Measurements from ENCODE around the gene RYK.

Gene RYK

DNA sequence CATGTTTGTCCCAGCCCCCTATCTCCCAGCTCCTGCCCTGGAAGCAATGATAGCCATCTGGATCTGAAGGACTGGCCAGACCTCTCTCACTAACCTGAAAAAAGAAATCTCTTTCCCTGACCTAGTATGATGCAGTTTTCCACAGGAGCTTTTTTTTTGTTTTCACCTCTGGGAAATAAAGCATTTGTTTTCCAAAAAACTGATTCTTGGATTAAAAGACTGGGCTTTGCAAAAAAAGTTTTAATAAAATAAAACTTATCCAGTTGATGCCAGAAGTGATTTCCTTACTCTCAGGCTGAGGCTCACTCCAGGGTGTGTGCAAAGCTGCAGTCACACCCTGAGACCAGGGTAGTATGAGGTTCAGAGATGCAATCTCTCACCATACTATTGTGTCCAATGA, 104.0 kb downstream of the RYK start:
- no peak for DNase-seq

DNA sequence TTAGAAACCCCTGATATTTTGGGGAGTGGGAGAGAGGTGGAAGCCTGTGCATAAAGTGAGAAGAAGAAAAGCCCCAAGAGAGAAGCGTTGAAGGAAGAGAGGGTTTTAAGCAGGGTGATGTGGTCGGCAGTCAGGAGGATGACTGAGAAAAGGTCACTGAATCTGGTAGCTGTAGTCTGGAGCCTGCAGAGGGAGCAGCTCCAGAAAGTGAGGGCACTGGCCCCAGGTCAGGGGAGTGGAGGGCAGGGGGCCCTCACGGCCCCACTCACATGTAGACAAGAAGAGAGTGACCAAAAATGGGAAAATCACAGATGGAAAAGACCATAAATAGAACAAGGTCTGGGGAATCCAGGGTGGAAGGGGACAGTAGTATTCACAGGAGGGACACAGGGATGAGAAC, 105.5 kb downstream of the RYK start:
- DNase-seq: no peak

DNA sequence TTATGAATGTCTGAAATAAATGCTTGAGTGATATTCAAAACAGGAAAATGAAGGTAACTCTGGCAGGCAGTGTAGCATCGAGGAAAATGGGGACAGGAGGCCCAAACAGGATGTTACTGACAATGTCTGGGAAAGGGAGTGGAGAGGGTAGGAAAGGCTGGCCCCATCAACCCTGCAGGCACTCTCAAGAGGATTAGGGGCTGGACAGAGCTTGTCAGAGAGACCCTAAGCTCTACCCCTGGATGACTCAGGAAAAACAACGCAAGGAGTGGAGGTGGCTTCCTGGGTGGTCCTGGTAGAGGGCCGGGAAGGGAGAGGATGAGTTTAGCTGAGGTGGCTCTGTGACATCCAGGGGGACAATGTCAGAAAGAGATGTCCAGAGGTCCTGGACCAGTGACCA, 106.0 kb downstream of the RYK start:
- DNase-seq: no peak

DNA sequence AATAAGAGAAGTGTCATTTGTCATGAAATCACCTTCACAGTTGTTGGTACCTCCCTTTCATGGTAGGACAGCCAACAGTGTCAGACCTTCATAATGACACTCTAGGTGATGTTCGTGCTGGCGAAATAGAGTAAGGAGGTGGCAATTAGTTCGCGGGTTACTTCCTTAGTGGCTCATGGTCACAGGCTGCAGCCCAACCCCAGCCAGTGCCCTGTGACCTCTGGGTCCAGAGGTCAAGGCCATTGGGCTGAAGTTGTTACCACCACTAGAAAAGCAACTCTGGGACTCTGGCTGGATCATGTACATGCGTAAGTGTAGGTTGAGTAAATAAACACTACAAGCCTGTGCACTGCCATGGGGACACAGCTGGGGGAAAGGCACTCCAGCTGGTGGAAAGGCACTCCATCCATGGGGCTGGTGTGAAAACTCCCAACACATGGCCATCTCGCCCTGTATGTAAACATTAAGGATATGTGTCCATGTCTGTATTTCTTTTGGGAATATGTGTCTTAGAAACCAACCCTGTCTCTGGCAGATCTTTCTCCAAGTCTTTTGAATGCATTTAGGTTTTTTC, 106.7 kb downstream of the RYK start:
- DNase-seq: no peak

DNA sequence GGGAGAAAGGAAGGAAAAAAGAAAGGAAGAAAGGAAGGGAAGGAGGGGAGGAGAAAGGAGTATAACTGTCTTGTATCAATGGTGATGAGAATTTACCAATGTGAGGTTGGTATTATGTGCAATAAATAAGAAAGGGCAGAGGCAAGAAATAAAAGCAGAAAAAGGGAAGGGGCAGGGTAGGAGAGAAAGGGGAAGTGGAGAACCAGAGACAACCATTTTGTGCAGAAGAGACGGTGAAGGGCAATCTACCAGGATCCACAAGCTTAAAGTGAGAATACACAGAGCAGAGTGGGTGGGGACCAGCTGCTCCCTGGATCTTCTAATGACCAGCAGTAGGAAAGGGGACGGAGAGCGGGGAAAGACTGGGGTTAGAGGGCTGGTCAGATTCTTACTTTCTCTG, 114.1 kb downstream of the RYK start:
- DNase-seq: no peak

DNA sequence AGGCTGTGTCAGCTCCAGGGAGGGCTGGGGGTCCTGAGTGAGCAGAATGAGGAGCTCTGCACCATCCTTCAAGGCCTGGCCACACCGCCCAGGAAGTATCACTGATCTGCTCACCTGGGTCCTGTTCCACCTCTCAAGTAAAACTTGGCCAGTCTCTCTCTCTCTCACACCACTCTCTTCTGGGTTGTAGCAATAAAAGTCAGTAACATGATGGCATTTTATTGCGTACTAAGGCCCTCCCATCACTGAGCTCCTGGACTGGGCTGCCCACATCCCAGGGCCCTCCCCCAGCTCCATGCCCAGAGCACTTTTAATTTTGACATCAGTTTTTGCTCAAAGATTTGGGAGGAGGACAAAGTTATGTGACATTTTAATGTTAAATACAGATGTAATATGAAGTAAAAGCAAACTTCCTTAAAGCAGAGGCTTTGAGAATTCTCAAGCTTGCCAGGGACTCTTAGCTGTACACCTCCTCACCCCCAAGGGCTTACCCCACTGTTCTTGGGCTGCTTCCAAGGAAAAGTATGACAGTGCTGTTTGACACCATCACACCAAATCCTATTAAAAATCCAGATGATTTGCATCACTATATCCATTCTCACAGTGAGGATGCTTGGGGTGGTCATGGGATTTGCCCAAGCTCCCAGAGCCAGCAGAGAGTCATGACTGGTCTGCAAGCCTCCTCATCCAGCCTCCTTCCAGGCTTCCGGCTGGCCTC, 115.8 kb downstream of the RYK start:
- no peak for DNase-seq

DNA sequence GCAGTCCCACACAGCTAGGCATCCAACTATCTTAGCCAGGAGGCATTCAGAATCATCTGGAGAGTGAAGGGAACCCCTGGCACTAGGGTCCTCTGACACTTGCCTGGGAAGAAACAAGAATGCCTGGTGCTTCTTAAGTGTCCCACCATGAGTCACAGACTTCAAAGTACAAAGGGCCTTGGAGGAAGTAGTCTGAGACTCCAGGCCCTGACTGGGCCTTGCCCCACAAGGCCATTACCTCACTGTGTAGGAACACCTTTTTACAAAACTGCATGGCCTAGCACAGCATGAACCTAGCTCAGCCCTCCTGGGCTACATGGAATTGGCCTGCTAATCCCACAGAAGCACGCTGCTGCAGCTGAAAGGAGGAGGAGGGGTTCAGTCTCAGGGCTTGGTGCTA, 116.4 kb downstream of the RYK start:
- no peak for DNase-seq

DNA sequence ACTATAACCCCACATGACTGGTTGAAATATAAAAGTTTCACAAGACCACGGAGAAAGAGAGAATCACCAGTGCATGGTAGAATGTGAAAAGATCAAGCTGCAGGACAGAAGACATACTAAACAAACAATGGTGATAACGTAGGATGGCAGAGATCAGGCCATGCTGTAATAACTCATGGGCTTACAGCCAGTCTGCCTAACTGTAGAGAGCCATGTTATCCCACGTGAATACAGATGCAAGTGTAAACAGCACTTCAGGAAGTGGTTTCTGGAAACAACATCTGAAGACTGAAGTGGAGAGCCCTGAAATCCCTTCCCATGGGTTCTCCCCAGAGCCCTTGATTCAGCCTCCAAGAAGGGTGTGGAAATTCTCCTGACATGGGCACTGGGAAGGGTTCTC, 117.7 kb downstream of the RYK start:
- no peak for DNase-seq

DNA sequence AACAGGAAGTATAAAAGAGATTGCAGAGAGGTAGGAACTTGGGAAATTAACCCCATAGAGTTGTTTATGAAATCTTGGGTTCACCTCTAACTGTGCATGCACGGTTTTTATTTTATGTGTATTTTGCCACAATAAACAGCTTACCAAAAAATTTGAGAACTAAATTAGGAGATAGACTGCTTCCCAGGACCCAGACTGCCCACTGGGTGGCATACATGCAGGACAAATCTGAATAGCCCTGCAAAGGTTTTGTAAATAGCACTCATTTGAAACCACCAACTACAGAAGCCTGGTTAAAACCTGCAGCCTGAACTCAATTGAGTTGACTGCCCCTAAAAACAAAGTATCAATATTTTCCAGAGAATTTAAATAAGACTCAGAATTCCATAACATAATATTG, 124.5 kb downstream of the RYK start:
- DNase-seq: no peak

DNA sequence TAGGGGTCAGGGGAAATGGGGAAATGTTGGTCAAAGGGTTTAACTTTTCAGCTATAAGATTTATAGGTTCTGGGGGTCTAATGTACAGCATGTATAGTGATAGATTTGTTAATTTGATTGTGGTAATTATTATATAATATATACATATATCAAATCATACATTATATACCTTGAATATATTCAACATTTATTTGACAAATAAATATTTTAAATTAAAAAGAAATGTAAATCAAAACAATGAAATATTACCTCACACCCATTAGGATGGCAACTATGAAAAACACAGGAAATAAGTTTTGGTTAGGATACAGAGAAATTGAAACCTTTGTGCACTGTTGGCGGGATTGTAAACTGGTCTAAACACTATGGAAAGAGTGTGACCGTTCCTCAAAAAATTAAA, 135.9 kb downstream of the RYK start:
- DNase-seq: no peak

DNA sequence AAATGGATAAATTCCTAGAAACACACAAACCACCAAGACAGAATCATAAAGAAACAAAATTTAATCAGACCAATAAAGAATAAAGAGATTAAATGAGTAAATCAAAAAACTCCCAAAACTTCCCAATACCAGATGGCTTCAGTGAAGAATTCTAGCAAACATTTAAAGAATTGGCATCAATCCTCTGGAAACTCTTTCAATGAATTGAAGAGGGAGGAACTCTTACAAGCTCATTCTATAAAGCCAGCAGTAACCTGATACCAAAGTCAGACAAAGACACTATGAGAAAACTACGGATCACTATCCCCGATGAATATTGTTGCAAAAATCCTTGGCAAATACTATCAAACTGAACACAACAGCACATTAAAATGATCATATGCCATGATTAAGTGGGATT, 139.0 kb downstream of the RYK start:
- DNase-seq: no peak

DNA sequence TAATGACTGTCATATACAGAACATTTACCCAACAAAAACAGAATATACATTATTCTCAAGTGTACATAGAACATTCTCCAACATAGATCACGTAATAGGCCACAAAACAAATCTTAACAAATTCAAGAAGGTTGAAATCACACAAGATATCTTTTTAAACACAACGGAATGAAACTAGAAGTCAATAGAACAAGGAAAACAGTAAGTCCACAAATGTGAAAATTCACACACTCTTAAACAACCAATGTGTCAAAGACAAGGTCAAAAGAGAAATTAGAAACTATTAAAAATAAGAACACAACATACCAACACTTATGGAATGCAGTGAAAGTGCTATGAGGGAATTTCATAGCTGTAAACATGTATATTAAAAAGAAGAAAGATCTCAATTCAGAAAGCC, 139.7 kb downstream of the RYK start:
- DNase-seq: no peak
